GM12801 (cell line): ENCODE data around the gene STX8.

Experiments
- CTCF ChIP-seq: IDR thresholded peaks from one replicate; pipeline ENCODE4 v1.5.1; 2011; ENCODE audit warnings: control low read depth; ENCODE audit not compliant: insufficient read length; ENCODE audit errors: extremely low read depth

The STX8 gene

GRCh38 chr17:9251273-9251672 lies 324.3 kb downstream of the STX8 start:
- TF ChIP-seq CTCF, result no peak

- no peak for TF ChIP-seq CTCF
These were observed 326.2 kb downstream of the STX8 start for GRCh38 chr17:9249245-9249953.

DNA sequence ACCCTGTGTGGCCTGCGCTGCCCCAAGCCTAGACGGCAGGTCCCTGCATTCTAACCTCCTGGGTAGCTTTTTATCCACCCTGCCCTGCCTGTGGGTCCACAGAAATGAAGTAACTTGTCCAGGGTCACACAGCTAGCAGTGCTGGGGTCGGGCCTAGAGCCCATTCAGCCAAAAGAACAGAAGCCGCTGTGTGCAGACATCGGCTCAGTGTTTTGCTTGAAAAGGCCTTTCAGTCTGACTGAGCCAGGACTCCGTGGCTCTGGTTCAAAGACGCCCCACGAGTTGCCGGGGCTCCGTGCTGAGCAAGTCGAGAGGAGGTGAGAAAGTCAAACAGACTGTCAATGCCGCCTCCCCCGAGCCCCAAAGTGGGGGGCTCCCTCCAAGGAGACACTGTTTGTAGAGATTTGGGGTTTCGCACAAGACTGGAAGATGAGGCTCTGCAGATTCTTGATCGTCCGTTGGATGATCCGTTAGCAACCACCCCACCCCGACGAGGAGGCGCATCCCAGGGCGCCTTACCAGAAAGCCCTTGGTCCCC lies 328.1 kb downstream of the STX8 start:
- TF ChIP-seq CTCF, result no peak

GRCh38 chr17:9244066-9245052 lies 331.3 kb downstream of the STX8 start:
- TF ChIP-seq CTCF, result no peak

DNA sequence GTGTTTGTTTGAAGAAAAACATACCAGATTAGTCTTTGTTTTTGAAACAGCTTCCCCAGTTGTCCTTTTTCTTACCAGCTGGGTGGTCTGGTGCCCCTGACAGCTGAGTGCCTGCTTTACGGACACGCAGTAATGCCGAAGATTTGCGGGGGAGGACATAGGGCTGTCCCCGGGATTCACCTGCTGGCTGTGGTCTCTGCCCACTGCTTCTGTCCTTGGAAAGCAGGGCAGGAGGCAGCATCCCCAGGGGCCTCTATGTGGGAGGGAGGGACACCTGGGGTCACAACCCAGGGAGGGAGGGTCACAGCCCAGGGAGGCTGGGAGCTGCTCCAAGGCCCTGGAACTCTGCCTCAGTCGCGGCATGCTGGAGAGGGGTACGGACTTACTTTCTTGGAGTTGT lies 332.6 kb downstream of the STX8 start:
- no peak for TF ChIP-seq CTCF

GRCh38 chr17:9242497-9242881 lies 333.1 kb downstream of the STX8 start:
- TF ChIP-seq CTCF, result no peak

DNA sequence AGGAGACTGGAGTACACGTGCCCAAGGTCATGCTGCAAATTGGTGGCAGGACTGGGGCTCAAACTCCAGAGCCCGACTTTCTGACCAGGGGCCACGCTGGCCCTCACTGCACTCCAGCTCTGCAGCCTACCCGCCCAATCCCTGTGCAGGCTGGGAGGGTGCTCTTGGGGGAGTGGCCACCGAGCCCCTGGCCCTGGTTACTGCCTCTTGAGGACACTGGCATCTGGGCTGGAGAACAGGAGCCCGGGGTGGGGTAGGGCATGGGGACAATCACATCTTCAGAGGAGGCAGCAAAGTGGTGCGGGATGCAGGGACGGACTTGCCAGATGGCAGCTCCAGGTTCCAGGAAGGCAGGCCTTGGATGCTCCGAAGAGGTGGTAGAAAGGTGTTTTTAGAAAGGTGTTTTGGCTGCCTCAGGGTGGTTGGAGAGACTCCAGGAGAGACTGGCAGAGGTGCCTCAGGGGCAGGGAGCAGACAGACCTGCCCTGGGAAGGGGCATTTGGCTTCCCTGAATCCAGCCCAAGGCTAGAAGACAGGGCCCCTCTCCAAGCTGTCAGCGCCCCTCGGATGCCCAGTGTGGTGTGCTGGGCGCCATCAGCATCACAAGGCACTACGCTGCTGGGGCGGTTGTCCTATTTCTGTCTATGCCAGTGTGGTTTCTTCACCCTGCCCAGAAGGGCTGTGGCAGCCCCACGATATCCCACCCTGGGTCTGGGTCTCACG lies 333.7 kb downstream of the STX8 start:
- no peak for TF ChIP-seq CTCF
